Sciatic nerve (tissue), 2 donors: ENCODE results near the gene VPS13D. TPM values are rescaled to one million over a fixed set of nuclear protein-coding genes. Genes with fewer than 3 reads are reported as not detected.
"Not testable (repeated sequence)": the region's sequence is repeated elsewhere in the genome, so short reads cannot be mapped to it uniquely, and the experiment has no call there.

Experiments used
- ATAC-seq: fragments of 200-7000 bp; cut with Tn5 transposase; one replicate; pipeline ENCODE4 v1.9.1; 2020; ENCODE audit warnings: mild to moderate bottlenecking, moderate library complexity
- DNase-seq: peaks from one replicate; pipeline ENCODE4 v3.0.0-alpha.2; 2020; ENCODE audit warnings: low spot score
- intact Hi-C: fragments of 100-400 bp; cut with DNase I; formaldehyde crosslinking; loops from one replicate; pipeline ENCODE4 v1.14.2; 2022
- total RNA-seq: library from RNA; stranded (reverse); fragmentation: NEBNext Ultra II Directional; extraction: Animal tissue kit (Norgen Biotek cat#: 25700); gene quantifications from one replicate; pipeline ENCODE4 v1.2.1, GENCODE V29; 2021
- donor health status: DM: no; HTN: no; CAD: no.
- donor health status: DM: no; HTN: no; CAD: no.

The VPS13D gene
- total RNA-seq, 1 donor from 2014 or later, result 123 TPM

- ATAC-seq (no peak), DNase-seq (no peak)
- intact Hi-C loops, result no loop called here
These were observed 237.0 kb downstream of the VPS13D start for GRCh38 chr1:12466816-12467215.

- no peak for ATAC-seq
- DNase-seq, result no peak
- intact Hi-C loops, result no loop called here
These were observed 237.9 kb downstream of the VPS13D start for GRCh38 chr1:12467570-12468286.

DNA sequence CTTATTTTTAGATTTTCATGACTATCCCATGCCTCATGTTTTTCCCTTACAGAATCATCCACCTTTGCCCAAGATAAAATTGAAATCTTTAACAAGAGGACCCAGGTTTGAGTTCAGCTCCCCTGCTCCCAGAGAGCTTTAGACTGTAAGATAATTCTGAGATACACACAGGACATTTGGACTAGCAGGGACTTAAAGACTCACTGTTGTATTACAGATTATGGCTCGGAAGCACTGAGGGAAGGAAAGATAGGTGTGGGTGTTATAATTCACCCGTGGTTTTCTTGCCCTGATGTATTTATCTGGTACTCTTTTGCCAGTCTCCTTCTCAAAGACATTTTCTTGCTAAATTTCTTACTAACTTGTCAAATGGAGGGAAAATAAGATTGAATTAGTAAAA is 238.5 kb downstream of the VPS13D start:
- intact Hi-C loops, result no loop called here
- ATAC-seq, result no peak
- no peak for DNase-seq

- DNase-seq (no peak), ATAC-seq (no peak)
- intact Hi-C loops, result no loop called here
These were observed 239.7 kb downstream of the VPS13D start for GRCh38 chr1:12469493-12469892.

GRCh38 chr1:12469990-12470389 is 240.2 kb downstream of the VPS13D start:
- DNase-seq (no peak), ATAC-seq (no peak)
- intact Hi-C loops, result no loop called here

GRCh38 chr1:12470916-12471315 is 241.1 kb downstream of the VPS13D start:
- ATAC-seq, DNase-seq, intact Hi-C loops: not testable (repeated sequence)

GRCh38 chr1:12472156-12472797 is 242.4 kb downstream of the VPS13D start:
- DNase-seq, result no peak
- ATAC-seq, result no peak
- intact Hi-C loops, result no loop called here

GRCh38 chr1:12472798-12473551 is 243.1 kb downstream of the VPS13D start:
- intact Hi-C loops, result no loop called here
- no peak for DNase-seq
- ATAC-seq, result no peak

DNA sequence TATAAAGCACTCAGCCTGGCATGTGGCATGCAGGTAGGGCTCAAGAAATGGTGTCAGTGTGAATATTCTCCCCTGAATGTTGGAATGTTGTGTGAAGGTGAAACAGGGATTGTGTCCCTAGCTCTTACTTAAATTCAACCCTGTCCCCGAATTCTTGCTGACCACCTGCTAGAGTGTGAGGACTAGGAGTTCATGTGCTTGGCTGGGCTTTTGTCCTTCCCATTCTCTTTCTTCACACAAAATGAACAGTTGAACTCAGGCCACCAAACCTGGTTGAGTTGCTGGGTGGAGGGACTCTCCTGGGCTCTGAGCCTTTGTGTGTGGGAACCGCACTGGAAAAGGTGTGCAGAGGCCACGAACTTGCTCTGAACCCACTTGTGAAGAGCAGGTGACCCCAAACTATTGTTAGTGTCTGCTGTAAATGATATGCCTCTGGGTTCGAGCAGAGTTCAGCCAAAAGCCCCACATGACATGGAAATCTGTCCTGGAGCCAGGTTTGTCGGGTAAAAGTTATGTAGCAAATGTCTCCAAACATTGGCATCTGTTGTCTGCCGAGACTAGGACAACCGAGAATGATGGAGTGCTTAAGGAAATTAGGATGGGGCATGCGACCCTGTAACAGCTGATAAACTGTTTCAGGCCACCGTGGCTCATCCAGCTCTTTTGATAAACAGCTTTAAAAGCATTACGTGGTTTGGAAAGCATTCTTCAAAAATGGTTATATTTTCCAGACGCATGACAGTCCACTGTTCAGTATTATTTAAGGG is 243.9 kb downstream of the VPS13D start:
- intact Hi-C loops, result no loop called here
- peak; percentile 0 for ATAC-seq

DNA sequence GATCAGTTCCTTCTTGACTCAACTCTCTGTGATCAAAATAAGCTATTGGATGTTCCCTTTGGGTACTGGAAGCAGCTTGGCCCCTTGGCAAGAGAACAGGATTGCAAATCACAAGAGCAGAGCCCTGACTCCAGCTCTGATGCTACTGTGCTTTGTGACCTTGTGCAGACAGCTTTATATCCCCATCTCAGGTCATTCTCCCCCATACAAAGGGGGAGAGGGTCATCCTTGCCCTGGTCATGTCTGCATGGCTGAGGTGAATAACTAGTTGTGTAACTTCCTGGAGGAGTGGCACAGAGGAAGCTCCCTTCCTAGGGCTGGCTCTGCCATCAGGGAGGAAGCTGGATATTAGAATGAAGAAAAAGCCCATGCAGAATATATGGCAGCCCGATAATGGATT is 245.3 kb downstream of the VPS13D start:
- ATAC-seq (no peak), DNase-seq (no peak)
- intact Hi-C loops, result no loop called here

More for the DNA sequence above, 243.9 kb downstream of the VPS13D start:
- DNase-seq, result no peak

- DNase-seq (no peak), ATAC-seq (no peak)
- intact Hi-C loops, result no loop called here
These were observed 245.7 kb downstream of the VPS13D start for GRCh38 chr1:12475530-12475934.

- DNase-seq (no peak), ATAC-seq (peak; percentile 49)
- intact Hi-C loops, result no loop called here
These were observed 246.1 kb downstream of the VPS13D start for GRCh38 chr1:12475947-12476346.

- no peak for ATAC-seq
- intact Hi-C loops, result no loop called here
- DNase-seq, result no peak
These were observed 247.5 kb downstream of the VPS13D start for GRCh38 chr1:12477314-12477713.

GRCh38 chr1:12477936-12478611 is 248.2 kb downstream of the VPS13D start:
- intact Hi-C loops, result no loop called here
- ATAC-seq (peak; percentile 91), DNase-seq (peak; percentile 95)

GRCh38 chr1:12478612-12478985 is 248.8 kb downstream of the VPS13D start:
- ATAC-seq (no peak), DNase-seq (no peak)
- intact Hi-C loops, result no loop called here

DNA sequence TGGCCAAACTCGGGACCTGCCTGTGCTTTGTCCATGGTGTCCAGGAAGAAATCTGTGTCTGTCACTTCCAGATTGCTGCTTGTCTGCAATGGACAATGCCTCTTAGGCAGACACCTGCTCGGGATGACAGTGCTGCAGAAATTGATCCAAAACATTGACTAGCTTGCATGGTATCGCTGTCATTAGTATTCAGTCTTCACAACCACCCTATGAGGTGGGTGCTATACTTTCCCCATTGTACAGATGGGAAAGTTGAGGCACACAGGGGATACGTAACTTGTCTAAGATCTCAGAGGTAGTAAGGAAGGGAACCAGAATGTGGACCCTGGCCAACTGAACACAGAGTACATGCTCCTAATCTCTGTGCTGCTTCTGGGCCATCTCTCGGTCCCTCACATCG is 249.5 kb downstream of the VPS13D start:
- intact Hi-C loops, result no loop called here
- DNase-seq, result no peak
- ATAC-seq, result no peak

DNA sequence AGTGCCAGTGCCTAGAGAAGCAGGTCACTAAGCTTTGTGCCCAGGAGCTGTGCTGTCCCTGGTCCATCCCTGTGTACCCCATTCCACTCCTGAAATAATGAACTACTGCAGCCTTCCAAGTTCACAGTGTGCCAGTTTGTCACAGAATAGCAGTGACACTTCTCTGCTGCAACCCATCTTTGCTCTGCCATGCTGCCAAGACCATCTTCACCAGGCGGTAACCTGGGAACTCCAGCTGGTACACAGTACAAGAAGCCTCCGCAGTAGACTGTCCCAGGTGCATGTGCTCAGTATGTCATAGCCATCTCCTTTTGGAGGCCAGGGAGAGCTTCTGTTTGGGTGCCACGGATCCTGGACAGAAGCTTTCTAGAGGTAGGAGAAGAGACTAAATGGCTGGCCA is 250.2 kb downstream of the VPS13D start:
- ATAC-seq (no peak), DNase-seq (no peak)
- intact Hi-C loops, result no loop called here

DNA sequence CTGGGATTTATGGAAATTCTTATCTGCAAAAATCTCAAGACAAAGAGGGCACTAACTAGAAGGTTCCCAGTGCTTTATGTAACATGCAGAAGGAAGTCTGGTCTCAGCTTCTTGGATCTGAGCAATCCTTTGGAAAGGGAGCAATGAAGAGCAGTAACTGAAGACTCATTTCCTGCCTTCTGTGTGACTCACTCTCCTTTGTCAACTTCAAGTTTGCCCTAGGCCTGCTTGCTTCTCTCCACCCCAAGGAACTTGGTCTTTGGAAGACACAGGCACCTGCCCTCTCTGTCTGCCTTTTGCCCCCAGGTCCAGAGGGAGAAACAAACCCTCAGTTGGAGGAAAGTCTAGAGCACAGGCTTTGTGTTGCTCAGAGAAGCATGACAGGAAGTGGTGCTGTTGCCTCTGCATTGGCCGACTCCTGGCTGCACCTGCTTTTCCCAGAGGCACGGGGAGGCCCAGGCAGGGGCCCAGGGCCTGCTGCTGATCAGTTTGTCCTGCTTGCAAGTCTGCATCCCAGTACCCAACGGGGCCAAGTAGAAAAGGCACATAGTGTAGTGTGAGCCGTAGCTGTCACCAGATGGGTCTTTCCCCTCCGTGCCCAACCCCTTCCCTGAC is 251.0 kb downstream of the VPS13D start:
- DNase-seq, result no peak
- ATAC-seq, result no peak

More for the DNA sequence above, 251.0 kb downstream of the VPS13D start:
- intact Hi-C loops, result no loop called here
